Epithelial cell of alveolus of lung (primary cell): ENCODE results near the gene UTP20. TPM values are rescaled to one million over a fixed set of nuclear protein-coding genes. Genes with fewer than 3 reads are reported as not detected.

Experiments used
- total RNA-seq: library from RNA; depleted of rRNA; stranded (reverse); fragments of >200 nt; gene quantifications from 2 replicates; pipeline ENCODE4 v1.2.1, GENCODE V29; 2015

Gene UTP20
- 6.5 and 11.1 TPM in 2 replicates for total RNA-seq

GRCh38 chr12:101280006-101280505 lies at the start of gene UTP20:
Gene UTP20 (plus strand): TSS chr12:101280105. CDS start chr12:101280283, 178 bp downstream.

GRCh38 chr12:101407436-101408345 lies 127.8 kb downstream of the UTP20 start, which contains the start of gene ARL1:
Gene ARL1 (minus strand): TSS chr12:101407772. CDS start chr12:101407645, 127 bp downstream.

Other genes starting within 250 kb of the UTP20 start
- not detected in 2 replicates for gene SLC5A8, start 69.9 kb upstream of the UTP20 start, total RNA-seq
- gene ARL1, start 127.7 kb downstream of the UTP20 start, total RNA-seq = 39.9 and 49.5 TPM in 2 replicates
- gene SPIC, start 195.2 kb downstream of the UTP20 start, total RNA-seq = not detected in 2 replicates